GM18861 (cell line): ENCODE measurements around the gene DMRTB1.

Source experiments
- ATAC-seq: cut with Tn5 transposase; IDR thresholded peaks from one replicate; pipeline ENCODE4 v1.9.1; 2021; ENCODE audit not compliant: unreplicated experiment

DMRTB1 gene

GRCh38 chr1:53459321-53460175, at the start of gene DMRTB1:
TSS of gene DMRTB1 (plus strand) at chr1:53459399. CDS start at chr1:53459454, 55 bp downstream.
- ATAC-seq: no peak

GRCh38 chr1:53409695-53410094, 49.5 kb upstream of the DMRTB1 start:
- ATAC-seq: no peak

- no peak for ATAC-seq
These were observed 49.1 kb upstream of the DMRTB1 start for GRCh38 chr1:53410100-53410541.

- no peak for ATAC-seq
These were observed 48.5 kb upstream of the DMRTB1 start for GRCh38 chr1:53410701-53411100.

GRCh38 chr1:53411541-53412152, 47.6 kb upstream of the DMRTB1 start:
- no peak for ATAC-seq

GRCh38 chr1:53412285-53413174, 46.7 kb upstream of the DMRTB1 start:
- ATAC-seq: no peak

- ATAC-seq: peak; percentile 41
These were observed 45.8 kb upstream of the DMRTB1 start for GRCh38 chr1:53413175-53414001.

GRCh38 chr1:53414632-53415031, 44.6 kb upstream of the DMRTB1 start:
- ATAC-seq: no peak

- ATAC-seq: no peak
These were observed 43.8 kb upstream of the DMRTB1 start for GRCh38 chr1:53415432-53415831.

GRCh38 chr1:53416269-53416813, 42.9 kb upstream of the DMRTB1 start:
- ATAC-seq: no peak

- ATAC-seq: no peak
These were observed 42.1 kb upstream of the DMRTB1 start for GRCh38 chr1:53417074-53417511.

GRCh38 chr1:53419034-53419433, 40.2 kb upstream of the DMRTB1 start:
- no peak for ATAC-seq

GRCh38 chr1:53420341-53420740, 38.9 kb upstream of the DMRTB1 start:
- ATAC-seq: no peak

GRCh38 chr1:53421208-53421607, 38.0 kb upstream of the DMRTB1 start:
- ATAC-seq: no peak

GRCh38 chr1:53430261-53430660, 28.9 kb upstream of the DMRTB1 start:
- no peak for ATAC-seq

- ATAC-seq: no peak
These were observed 28.4 kb upstream of the DMRTB1 start for GRCh38 chr1:53430779-53431178.

- ATAC-seq: no peak
These were observed 28.0 kb upstream of the DMRTB1 start for GRCh38 chr1:53431244-53431643.

- ATAC-seq: no peak
These were observed 27.2 kb upstream of the DMRTB1 start for GRCh38 chr1:53431805-53432565.

- ATAC-seq: no peak
These were observed 26.6 kb upstream of the DMRTB1 start for GRCh38 chr1:53432611-53433010.
